ENCODE results near the gene TLCD5. TPM values are rescaled to one million over a fixed set of nuclear protein-coding genes. Genes with fewer than 3 reads are reported as not detected.

The TLCD5 gene
- total and polyA plus RNA-seq, 2 donors from 2014 or later = 4.9 to 6.0 TPM

- no peaks in the 10 kb centered on the region for H3K27me3 ChIP-seq (ENCODE audit: control insufficient read depth, insufficient read depth, low read length)
- FAIRE-seq = peak; percentile 77
- no peak for TF ChIP-seq CTCF (IDR thresholded peaks at IDR 0.05; ENCODE audit: borderline replicate concordance, extremely low read depth, insufficient read depth)
These were observed 13.2 kb downstream of the TLCD5 start for GRCh38 chr11:120338107-120338933.

GRCh38 chr11:120339394-120339890, 14.3 kb downstream of the TLCD5 start:
- Histone ChIP-seq H3K4me1 (ENCODE audit: control insufficient read depth in 2 of 3, insufficient read depth in 2 of 3, low read depth in 1 of 3, low read length in 3 of 3) (peaks cover 0 to 30% (median 4%) of the 10 kb centered on the region in 3 donors), H3K27me3 (ENCODE audit: control insufficient read depth, insufficient read depth, low read length) (no peaks in the 10 kb centered on the region), H3K27ac (ENCODE audit: low read depth in 2 of 2, low read length in 2 of 2) (peak overlapping the region; percentile 43 to 98), H3K36me3 (ENCODE audit: control insufficient read depth in 2 of 3, insufficient read depth in 3 of 3, low read length in 3 of 3) (no peaks in the 10 kb centered on the region), H3K9me3 (ENCODE audit: control insufficient read depth in 2 of 3, insufficient read depth in 1 of 3, low read length in 3 of 3) (no peaks in the 10 kb centered on the region), H3K9ac (ENCODE audit: low read length in 3 of 3) (peak overlapping the region; percentile 19 to 38 (median 20)), H3K4me3 (ENCODE audit: low read length in 3 of 3) (peak overlapping the region; percentile 43 to 96 (median 88))
- FAIRE-seq (no peak), DNase-seq (peak in 1 of 5 donors; percentile 62)
- no peak for TF ChIP-seq CTCF (IDR thresholded peaks at IDR 0.05; ENCODE audit: borderline replicate concordance, extremely low read depth, insufficient read depth)
- intact Hi-C loops (cut with DNase I) = no loop called here

More at GRCh38 chr11:120338107-120338933, 13.2 kb downstream of the TLCD5 start:
- Histone ChIP-seq H3K9ac (ENCODE audit: low read length in 3 of 3) (peak overlapping the region; percentile 46 to 95 (median 74)), H3K4me3 (ENCODE audit: low read length in 3 of 3) (peak overlapping the region; percentile 84 to 96 (median 88)), H3K36me3 (ENCODE audit: control insufficient read depth in 2 of 3, insufficient read depth in 3 of 3, low read length in 3 of 3) (no peaks in the 10 kb centered on the region), H3K27ac (ENCODE audit: low read depth in 2 of 2, low read length in 2 of 2) (peak overlapping the region; percentile 94 to 98), H3K4me1 (ENCODE audit: control insufficient read depth in 2 of 3, insufficient read depth in 2 of 3, low read depth in 1 of 3, low read length in 3 of 3) (peaks cover 0 to 22% (median 4%) of the 10 kb centered on the region in 3 donors), H3K9me3 (ENCODE audit: control insufficient read depth in 2 of 3, insufficient read depth in 1 of 3, low read length in 3 of 3) (no peaks in the 10 kb centered on the region)
- intact Hi-C loops (cut with DNase I) = no loop called here
- DNase-seq = peak in 1 of 5 donors; percentile 42

GRCh38 chr11:120340529-120340928, 15.4 kb downstream of the TLCD5 start:
- Histone ChIP-seq H3K4me1 (ENCODE audit: control insufficient read depth in 2 of 3, insufficient read depth in 2 of 3, low read depth in 1 of 3, low read length in 3 of 3) (peaks cover 0 to 39% (median 6%) of the 10 kb centered on the region in 3 donors), H3K36me3 (ENCODE audit: control insufficient read depth in 2 of 3, insufficient read depth in 3 of 3, low read length in 3 of 3) (no peaks in the 10 kb centered on the region), H3K4me3 (ENCODE audit: low read length in 3 of 3) (peak overlapping the region in 1 of 3 donors; percentile 88), H3K9ac (ENCODE audit: low read length in 3 of 3) (no peak overlapping the region), H3K9me3 (ENCODE audit: control insufficient read depth in 2 of 3, insufficient read depth in 1 of 3, low read length in 3 of 3) (no peaks in the 10 kb centered on the region), H3K27me3 (ENCODE audit: control insufficient read depth, insufficient read depth, low read length) (no peaks in the 10 kb centered on the region), H3K27ac (ENCODE audit: low read depth in 2 of 2, low read length in 2 of 2) (peak overlapping the region in 1 of 2 donors; percentile 98)
- intact Hi-C loops (cut with DNase I) = no loop called here
- DNase-seq (no peak), FAIRE-seq (no peak)
- TF ChIP-seq CTCF (IDR thresholded peaks at IDR 0.05; ENCODE audit: borderline replicate concordance, extremely low read depth, insufficient read depth) = no peak
